Suppressor macrophage treated with lipopolysaccharide for 4 hours (primary cell): ENCODE results near the gene FAM136A.
"Not testable (repeated sequence)": the region's sequence is repeated elsewhere in the genome, so short reads cannot be mapped to it uniquely, and the experiment has no call there.

Source experiments
- DNase-seq: peaks from one replicate; pipeline ENCODE4 v3.0.0-alpha.2; 2020

FAM136A gene

DNA sequence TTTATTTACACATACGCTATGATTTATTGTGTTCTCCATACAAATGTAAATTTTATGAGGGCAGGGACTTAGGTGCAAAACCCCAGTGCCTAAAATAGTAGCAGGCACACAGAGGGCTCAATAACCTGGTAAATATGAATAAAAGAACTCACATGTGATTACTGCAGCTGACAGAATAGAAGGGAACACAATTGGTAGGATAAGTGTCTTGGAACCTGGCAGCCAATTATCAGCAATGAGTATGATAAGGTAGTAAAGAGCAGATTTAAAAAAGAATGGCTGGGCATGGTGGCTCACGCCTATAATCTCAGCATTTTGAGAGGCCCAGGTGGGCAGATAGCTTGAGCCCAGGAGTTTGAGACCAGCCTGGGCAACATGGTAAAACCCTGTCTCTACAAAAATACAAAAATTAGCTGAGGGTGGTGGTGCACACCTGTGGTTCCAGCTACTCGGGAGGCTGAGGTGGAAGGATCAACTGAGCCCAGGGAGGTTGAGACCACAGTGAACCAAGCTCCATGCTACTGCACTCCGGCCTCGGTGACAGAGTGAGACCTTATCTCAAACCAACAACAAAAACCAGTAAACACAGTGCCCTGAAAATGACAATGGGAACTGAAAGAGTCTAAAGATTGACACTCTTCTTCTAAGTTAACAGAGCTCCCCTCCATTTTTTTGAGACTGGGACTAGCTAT is 18.2 kb downstream of the FAM136A start:
- DNase-seq, result no peak

DNA sequence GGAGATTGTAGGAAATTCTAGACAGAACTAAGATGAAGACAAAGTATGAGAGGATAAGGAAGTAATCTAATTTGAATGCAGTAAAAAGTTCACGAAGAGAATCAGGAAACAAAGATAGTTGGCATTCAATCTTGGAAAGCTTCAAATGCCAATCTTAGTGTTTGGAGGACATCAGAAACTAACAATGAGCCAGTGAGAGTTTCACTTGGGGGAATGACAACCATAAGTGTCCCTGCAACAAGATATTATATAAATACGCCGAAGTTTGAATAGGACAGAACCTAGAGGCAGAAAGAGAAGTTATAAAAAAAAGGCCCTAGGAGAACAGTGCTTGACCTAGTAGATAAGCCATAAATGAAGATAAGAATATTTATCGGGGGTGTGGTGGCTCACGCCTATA is 19.4 kb downstream of the FAM136A start:
- DNase-seq, result no peak

DNA sequence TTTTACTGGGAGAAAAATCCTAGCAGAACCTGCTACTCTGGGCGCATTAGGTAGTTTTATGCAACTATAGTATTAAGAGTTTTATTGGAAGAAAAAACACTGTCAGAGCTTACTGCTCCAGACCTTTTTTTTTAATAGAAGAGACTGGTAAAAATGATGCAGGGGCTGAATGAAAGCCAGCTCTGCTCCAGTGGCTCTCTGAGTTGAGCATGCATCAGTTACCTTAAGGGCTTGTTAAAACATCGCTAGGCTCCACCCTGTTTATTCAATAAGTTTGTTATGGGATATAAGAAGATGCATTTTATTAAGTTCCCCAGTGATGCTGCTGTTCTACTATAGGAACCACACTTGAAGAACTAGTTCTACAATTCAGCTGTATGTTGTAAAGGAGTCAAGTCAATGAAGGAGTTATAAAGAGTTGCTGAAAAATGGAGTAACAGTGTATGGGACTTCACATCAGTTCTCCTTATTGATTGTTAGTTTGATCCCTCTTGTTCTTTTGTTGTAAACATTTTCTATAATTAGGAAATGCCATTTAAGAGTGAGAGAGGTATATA is 21.5 kb downstream of the FAM136A start:
- no peak for DNase-seq

DNA sequence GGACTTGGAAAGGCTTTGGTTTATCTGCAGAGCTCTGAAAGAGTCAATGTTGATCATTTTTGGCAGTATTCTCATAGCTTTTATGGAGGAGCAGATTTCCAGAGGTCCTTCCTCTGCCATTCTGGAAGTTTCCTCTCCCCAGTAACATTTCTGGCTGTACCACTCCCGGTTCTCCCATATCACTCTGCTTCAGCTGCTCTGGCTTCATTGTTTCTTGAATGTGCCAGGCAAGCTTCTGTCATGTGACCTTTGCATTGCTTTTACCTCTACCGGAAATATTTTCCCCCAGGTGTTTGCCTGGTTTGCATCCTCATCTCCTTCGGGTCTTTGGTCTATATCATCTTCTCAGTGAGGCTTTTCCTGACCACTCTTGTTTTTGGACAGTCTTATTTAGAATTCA is 31.5 kb downstream of the FAM136A start:
- DNase-seq, result no peak

DNA sequence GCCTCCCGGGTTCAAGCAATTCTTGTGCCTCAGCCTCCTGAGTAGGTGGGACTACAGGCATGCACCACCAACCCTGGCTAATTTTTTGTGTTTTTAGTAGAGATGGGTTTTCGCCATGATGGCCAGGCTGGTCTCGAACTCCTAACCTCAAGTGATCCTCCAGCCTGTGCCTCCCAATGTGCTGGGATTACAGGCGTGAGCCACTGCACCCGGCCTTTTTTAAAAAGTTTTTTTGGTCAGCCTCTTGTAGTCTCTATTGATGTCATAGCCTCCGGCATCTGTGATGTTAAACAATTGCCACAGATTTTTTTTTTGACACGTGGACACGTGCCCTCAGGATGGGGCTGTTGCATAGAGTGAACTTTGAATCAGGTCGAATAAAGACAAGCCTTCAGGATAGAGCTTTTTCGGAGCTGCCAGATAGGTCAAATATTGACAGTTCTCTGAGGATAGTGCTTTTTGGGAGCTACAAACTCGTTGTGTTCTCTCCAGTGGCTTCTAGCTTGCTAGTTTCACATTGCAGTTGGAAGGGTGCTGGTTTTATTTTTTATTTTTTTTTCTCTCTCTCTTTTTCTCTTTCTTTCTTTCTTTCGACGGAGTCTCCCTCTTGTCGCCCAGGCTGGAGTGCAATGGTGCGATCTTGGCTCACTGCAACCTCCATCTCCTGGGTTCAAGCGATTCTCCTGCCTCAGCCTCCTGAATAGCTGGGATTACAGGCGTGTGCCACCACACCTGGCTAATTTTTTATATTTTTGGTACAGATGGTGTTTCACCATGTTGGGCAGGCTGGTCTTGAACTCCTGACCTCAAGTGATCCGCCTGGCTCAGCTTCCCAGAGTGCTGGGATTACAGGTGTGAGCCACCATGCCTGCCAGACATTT is 32.2 kb downstream of the FAM136A start:
- DNase-seq, result not testable (repeated sequence)

GRCh38 chr2:70266925-70267324 is 34.9 kb downstream of the FAM136A start:
- not testable (repeated sequence) for DNase-seq

DNA sequence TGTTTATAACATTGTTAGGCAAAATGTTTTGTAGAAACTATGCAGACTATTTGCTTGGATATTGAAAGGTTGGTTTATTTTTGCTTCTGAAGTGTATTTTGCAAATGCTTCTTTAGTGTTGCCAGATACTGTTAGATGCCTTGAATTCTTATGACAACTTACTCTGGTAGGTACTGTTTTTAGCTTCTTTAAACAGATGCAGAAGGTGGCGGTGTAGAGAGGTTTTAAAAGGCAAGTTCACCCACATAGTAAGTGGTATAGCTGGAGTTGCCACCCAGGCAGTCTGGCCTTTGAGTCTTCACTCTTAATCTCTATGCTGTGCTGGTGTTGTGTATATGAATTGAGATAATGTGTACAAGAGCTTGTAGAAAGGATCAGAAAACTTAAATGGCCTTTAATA is 40.4 kb downstream of the FAM136A start:
- no peak for DNase-seq

GRCh38 chr2:70258532-70258875 is 43.4 kb downstream of the FAM136A start:
- no peak for DNase-seq

GRCh38 chr2:70255637-70256314 is 46.1 kb downstream of the FAM136A start:
- no peak for DNase-seq

DNA sequence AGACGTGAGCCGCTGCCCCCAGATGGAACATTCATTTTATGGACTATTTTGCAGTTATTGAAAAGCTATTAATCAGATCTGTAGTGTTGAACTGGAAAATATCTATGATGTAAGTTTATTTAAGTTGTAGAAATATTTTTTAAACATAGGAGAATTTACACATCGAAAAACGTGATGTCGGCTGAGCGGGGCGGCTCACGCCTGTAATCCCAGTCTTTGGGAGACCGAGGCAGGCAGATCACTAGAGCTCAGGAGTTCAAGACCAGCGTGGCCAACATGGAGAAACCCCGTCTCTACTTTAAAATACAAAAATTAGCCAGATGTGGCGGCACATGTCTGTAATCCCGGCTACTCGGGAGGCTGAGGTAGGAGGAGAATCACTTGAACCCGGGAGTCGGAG is 51.4 kb downstream of the FAM136A start:
- no peak for DNase-seq

GRCh38 chr2:70248181-70248847 is 53.6 kb downstream of the FAM136A start, which contains the start of gene TIA1:
Gene TIA1, minus strand, starts transcription at chr2:70248628. Its CDS starts 198 bp downstream, at chr2:70248430.
- peak; percentile 100 for DNase-seq

DNA sequence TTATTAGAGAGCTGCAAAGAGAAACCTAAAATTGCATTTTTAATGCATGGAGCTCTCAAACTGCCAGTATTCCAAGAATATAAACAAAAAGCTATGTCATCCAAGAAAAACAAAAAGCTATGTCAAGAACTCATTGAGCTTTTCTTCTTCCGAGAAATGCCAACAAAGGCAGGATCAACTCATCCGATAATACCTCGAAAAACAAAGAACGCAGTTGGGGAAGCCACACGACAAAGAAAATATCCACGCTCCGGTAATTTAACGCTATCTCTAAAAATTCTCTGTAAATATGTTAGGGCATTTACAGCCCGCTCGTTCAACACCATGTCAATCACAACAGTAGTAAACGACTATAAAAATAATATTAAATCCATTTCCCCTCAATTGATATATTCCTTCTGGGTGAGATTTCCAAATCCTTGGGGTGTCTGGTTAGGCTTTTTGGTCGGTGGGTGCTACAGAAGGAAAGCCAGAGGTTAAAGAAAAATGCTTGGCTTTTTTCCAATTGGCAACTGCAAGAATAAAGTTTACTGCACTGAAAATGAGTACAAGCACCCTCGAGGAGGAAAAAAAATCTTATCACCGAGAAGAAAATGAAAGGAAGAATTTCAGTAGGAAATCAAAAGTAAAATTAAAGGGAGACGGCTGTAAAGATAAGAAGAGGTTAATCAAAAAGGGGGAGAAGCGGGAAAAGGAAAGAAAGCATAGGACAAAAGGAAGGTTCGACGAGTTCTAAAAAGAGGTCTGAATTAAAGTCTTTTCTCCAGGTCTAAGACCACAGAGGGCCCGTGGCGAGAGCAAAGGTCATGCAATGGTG is 54.3 kb downstream of the FAM136A start:
- DNase-seq, result peak; percentile 60
